Lower leg skin (tissue), 4 donors: ENCODE results near the gene SLC9A3. TPM values are rescaled to one million over a fixed set of nuclear protein-coding genes. Genes with fewer than 3 reads are reported as not detected.
A peak's percentile ranks its signal among the peaks of the same experiment; 100 is the strongest.

ENCODE experiments used
- DNase-seq, 2 donors: peaks; one replicate each; pipeline ENCODE4 v3.0.0-alpha.2; 2019; ENCODE audit warnings: low spot score in 2 of 2
- H3K4me3 ChIP-seq: fragments of 200-600 bp; sonication (generic); 2 replicates; pipeline ENCODE4 v1.5.1; 2017; ENCODE audit warnings: mild to moderate bottlenecking, low read depth; ENCODE audit not compliant: poor library complexity, severe bottlenecking
- CTCF ChIP-seq, 3 donors: fragments of 450-650 bp; IDR thresholded peaks; one replicate each; pipeline ENCODE4 v1.5.1; 2016; ENCODE audit warnings: antibody characterized with exemption in 3 of 3, mild to moderate bottlenecking in 3 of 3, moderate library complexity in 2 of 3
- POLR2A ChIP-seq, 2 donors: fragments of 450-650 bp; IDR thresholded peaks; one replicate each; pipeline ENCODE4 v1.6.1; 2016 to 2017; ENCODE audit warnings: antibody characterized with exemption in 2 of 2, mild to moderate bottlenecking in 1 of 2, moderate library complexity in 1 of 2
- WGBS, 2 donors: methylation state at CpG; one replicate each; pipeline ENCODE4 v1.1.5; 2018; 5-methylcytosine and 5-hydroxymethylcytosine counted together
- intact Hi-C: fragments of 100-400 bp; cut with DNase I; formaldehyde crosslinking; loops from one replicate; pipeline ENCODE4 v1.15.0; 2023; ENCODE audit warnings: low total_unique reads
- total RNA-seq, 4 donors: library from RNA; depleted of rRNA; stranded (reverse); fragments of >200 nt; gene quantifications; one replicate each; pipeline ENCODE4 v1.1.0, GENCODE V29; 2016

Gene SLC9A3
- total RNA-seq, 4 donors from 2014 or later: 4.8 to 7.1 (median 5.8) TPM

DNA sequence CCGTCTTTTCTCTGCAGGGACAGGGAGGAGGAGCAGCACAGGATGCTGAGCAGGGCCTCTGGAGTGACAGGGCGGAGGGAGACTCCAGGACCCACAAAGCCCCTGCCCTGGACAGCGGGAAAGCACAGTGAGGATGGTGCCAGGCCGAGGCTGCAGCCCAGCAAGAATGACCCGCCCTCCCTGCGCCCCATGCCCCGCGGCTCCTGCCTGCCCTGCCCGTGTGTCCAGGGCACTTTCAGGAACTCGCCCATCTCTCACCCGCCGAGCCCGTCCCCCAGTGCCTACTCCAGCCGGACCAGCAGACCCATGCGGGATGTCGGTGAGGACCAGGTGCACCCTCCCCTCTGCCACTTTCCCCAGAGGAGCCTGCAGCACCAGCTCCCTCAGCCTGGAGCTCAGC lies 90.4 kb downstream of the SLC9A3 start:
- WGBS, 2 donors: 87 to 90% methylated on average over 9 to 15 of the region's 16 CpGs
- TF ChIP-seq CTCF (IDR thresholded peaks at IDR 0.05) (no peak), POLR2A (IDR thresholded peaks at IDR 0.05) (no peak)
- H3K4me3 ChIP-seq: no peak overlapping the region
- intact Hi-C loops: loop anchor here (10.0 kb wide), 1 partner anchor 471 kb away; no protein-coding TSS in a partner anchor
- peak in 1 of 2 donors; percentile 74 for DNase-seq

DNA sequence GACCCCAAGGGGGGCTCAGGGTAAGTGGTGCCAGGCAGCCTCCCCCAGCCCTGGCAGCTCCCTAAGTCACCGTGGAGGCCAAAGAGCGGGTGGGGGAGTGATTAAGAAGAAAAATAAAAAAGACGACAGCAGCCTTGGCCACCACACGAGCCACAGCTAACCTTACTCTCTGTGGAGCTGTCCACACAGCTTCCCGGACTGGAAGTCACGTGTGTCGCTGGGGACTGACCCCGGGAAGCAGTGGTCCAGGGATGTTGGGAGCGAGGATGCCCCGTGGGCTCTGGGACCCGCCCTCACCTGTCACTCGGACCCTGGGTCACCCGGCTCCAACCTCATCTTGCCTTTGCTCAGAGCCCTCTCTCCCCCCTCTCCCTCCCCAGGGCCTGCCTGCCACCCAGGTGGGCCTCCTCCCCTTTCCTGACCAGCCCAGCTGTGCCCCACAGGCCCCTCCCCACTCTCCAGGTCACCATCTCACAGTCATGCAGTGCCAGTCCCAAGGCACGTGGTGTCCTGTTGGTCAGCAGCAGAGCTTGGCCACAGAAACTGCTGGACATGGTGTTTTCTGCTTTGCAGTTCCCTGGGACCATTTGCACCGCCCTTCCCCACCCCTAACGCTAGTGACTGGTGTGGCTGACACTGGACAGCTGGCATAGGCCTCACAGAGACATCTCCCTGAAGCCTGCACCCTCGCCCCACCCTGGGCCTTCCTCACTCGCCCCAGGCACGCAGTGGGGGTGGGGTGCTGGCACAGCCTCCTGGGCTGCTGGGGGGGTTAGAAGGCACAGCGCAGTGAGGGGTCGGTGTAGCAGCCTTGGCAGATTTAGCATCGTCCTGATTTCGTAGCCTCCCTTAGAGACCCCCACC lies 91.1 kb downstream of the SLC9A3 start:
- intact Hi-C loops: loop anchor here (10.0 kb wide), 1 partner anchor 472 kb away; no protein-coding TSS in a partner anchor
- WGBS, 2 donors: 89 to 92% methylated on average over 22 to 23 of the region's 23 CpGs
- H3K4me3 ChIP-seq: no peak overlapping the region
- TF ChIP-seq CTCF (IDR thresholded peaks at IDR 0.05): no peak
- TF ChIP-seq POLR2A (IDR thresholded peaks at IDR 0.05): no peak
- peak in 1 of 2 donors; percentile 79 for DNase-seq

DNA sequence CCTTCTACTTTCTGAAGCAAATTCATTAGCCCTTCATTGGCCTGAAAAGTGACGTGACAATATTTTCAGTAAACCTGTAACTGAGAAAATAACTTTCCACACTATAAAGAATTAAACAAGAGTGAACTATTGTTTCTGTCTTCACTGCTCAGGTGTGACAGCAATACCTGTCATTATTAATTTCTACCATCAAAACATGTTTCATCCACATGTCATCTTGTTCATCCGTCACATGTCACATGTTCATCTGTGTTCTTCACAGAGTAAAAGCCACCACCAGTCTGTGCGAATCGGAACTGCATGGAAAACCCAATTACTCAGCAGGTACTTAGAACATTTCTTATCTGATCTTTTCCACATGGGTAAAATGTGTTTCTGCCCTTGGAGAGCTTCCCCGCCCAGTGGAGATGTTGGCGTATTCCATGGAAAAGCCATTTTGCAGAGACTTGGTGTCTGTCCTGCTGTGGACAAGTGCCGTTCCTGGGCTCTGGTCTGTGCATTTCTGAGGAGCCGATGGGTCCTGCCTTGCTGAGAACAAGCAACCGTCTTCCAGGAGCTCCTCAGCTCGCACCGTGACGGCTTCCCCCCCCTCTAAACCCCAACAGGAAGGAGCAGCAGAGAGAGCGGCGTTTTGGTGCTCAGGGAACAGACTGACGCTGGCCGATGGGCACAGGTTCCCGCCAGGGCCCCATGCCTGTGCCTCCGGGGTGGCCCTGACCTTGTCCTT lies 91.9 kb downstream of the SLC9A3 start:
- no peak overlapping the region for H3K4me3 ChIP-seq
- 85 to 86% methylated on average over 18 of the region's 18 CpGs for WGBS, 2 donors
- intact Hi-C loops: loop anchor here (10.0 kb wide), 1 partner anchor 472 kb away; no protein-coding TSS in a partner anchor
- no peak for DNase-seq
- no peak for TF ChIP-seq POLR2A (IDR thresholded peaks at IDR 0.05)
- TF ChIP-seq CTCF (IDR thresholded peaks at IDR 0.05): no peak

- DNase-seq: no peak
- intact Hi-C loops: loop anchor here (10.0 kb wide), 1 partner anchor 473 kb away; no protein-coding TSS in a partner anchor
- WGBS, 2 donors: 90 to 94% methylated on average over 4 of the region's 4 CpGs
- no peak overlapping the region for H3K4me3 ChIP-seq
- TF ChIP-seq CTCF (IDR thresholded peaks at IDR 0.05) (no peak), POLR2A (IDR thresholded peaks at IDR 0.05) (no peak)
These were observed 92.6 kb downstream of the SLC9A3 start for GRCh38 chr5:431711-432050.

DNA sequence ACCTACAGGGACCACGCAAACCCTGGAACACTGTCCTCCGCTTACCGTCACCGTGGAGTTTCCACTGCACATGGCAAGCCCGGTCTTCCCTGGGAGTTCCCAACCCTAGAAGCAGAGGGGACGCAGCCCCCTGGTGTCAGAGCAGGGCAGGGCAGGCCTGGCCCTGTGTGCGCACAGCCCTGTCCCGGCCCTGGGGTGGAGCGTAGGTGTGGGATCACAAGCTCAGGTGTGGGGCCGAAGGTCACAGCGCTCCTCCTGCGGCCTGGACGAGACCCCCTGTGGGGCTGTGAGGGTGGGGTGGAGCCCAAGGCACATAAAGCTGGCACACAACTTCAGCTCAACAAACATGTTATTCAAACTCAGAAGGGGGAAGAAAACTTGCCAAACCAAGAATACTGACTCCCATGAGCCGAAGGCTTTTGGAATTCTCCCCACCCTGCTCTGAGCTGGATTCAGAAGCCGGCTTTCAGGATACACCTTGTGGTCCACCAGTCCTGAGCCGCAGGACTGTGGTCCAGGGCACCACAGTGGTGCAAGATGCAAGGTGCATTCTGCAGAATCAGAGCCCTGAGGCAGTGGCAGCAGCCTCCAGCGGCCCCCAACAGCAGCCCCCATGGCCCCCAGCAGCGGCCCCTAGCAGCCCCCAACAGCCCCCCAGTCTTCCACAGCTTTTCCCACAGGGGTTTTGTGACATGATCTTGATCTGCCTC lies 93.1 kb downstream of the SLC9A3 start:
- WGBS, 2 donors: 46 to 53% methylated on average over 16 of the region's 18 CpGs
- H3K4me3 ChIP-seq: no peak overlapping the region
- TF ChIP-seq POLR2A (IDR thresholded peaks at IDR 0.05): no peak
- no peak for TF ChIP-seq CTCF (IDR thresholded peaks at IDR 0.05)
- intact Hi-C loops: loop anchor here (10.0 kb wide), 1 partner anchor 474 kb away; no protein-coding TSS in a partner anchor
- peak in 1 of 2 donors; percentile 88 for DNase-seq
